CD4-positive, alpha-beta T cell treated with Interleukin-15 for 1 hour (primary cell): ENCODE data around the gene TMEM115.
"Not testable (repeated sequence)": the region's sequence is repeated elsewhere in the genome, so short reads cannot be mapped to it uniquely, and the experiment has no call there.

ENCODE experiments used
- DNase-seq: peaks from one replicate; pipeline ENCODE4 v3.0.0-alpha.2; 2020

TMEM115 gene

GRCh38 chr3:50312041-50312440 lies 47.3 kb downstream of the TMEM115 start:
- not testable (repeated sequence) for DNase-seq
